Central memory CD8-positive, alpha-beta T cell (primary cell): Measurements from ENCODE around the gene WFDC6.

Experiments used
- ATAC-seq: fragments of 150-1000 bp; cut with Tn5 transposase; replicated peaks from 2 replicates; pipeline ENCODE4 v1.10.0; 2022; ENCODE audit warnings: mild to moderate bottlenecking, moderate FRiP score, moderate number of reproducible peaks; ENCODE audit not compliant: poor library complexity, severe bottlenecking; ENCODE audit errors: extremely low read depth
- DNase-seq, 2 donors: peaks; one replicate each; pipeline ENCODE4 v3.0.0; 2021; ENCODE audit warnings: low spot score in 2 of 2
- H3K27ac Mint-ChIP-seq: one replicate; pipeline ENCODE4 v1.8.0; 2022; ENCODE audit warnings: low read depth, mild to moderate bottlenecking, moderate library complexity, mixed read lengths
- H3K27me3 Mint-ChIP-seq: one replicate; pipeline ENCODE4 v1.8.0; 2022; ENCODE audit warnings: mixed read lengths
- H3K36me3 Mint-ChIP-seq: one replicate; pipeline ENCODE4 v1.8.0; 2022; ENCODE audit warnings: mild to moderate bottlenecking, moderate library complexity, mixed read lengths; ENCODE audit not compliant: insufficient read depth
- H3K4me1 Mint-ChIP-seq: one replicate; pipeline ENCODE4 v1.8.0; 2022; ENCODE audit warnings: mixed read lengths
- H3K4me3 Mint-ChIP-seq: one replicate; pipeline ENCODE4 v1.8.0; 2022; ENCODE audit warnings: mild to moderate bottlenecking, moderate library complexity, mixed read lengths
- H3K9me3 Mint-ChIP-seq: one replicate; pipeline ENCODE4 v1.8.0; 2022; ENCODE audit warnings: mixed read lengths

The WFDC6 gene

DNA sequence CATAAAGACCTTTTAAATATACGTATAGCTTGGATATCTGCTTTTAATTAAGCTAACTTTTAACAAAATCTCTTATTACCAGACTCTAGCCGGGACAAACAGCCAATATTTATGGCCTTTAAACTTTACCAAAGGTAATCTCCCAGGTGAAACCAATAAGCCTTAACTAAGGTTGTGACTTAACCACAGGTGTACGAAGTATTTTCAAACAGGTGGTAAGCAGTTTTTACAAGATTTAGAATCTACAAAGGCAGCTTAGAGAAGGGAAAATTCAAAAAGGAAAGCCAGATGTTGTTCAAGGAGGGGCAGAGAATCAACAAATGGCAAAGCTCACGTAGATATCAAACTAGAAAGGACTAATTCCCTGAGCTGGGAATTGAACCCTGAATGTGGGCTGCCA, 53.9 kb downstream of the WFDC6 start:
- DNase-seq (no peak), ATAC-seq (no peak)
- peaks cover 3% of the 10 kb centered on the region for H3K36me3 Mint-ChIP-seq
- H3K4me1 Mint-ChIP-seq, result no peaks in the 10 kb centered on the region
- no peak overlapping the region for H3K27ac Mint-ChIP-seq
- H3K4me3 Mint-ChIP-seq, result no peak overlapping the region
- no peaks in the 10 kb centered on the region for H3K9me3 Mint-ChIP-seq
- H3K27me3 Mint-ChIP-seq, result peaks cover 73% of the 10 kb centered on the region

DNA sequence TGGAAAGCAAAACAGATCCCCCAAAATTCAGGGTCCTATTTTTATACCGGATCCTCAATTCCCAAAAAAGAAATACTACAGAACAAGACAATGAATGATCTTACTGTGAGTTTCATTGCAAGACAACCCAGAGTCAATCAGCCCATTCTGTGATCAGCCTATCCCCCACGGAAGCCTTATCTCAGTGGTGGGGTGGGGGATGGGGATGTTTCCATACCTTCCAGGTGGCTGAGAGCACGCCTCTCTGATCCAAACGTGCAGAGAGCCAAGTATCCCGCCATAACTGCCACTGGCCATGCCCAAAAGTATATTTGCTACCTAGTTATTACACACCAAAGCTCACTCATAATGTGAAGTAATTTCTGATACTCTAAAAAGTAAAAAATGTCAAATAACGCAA, 54.6 kb downstream of the WFDC6 start:
- H3K9me3 Mint-ChIP-seq, result no peaks in the 10 kb centered on the region
- H3K36me3 Mint-ChIP-seq, result peaks cover 3% of the 10 kb centered on the region
- H3K4me3 Mint-ChIP-seq, result no peak overlapping the region
- no peaks in the 10 kb centered on the region for H3K4me1 Mint-ChIP-seq
- ATAC-seq (no peak), DNase-seq (no peak)
- H3K27ac Mint-ChIP-seq, result no peak overlapping the region
- H3K27me3 Mint-ChIP-seq, result peaks cover 73% of the 10 kb centered on the region
